Karpas-422 (cell line): Measurements from ENCODE around the gene VBP1. TPM values are rescaled to one million over a fixed set of nuclear protein-coding genes. Genes with fewer than 3 reads are reported as not detected.

Experiments
- DNase-seq: peaks from one replicate; pipeline ENCODE4 v3.0.0-alpha.2; 2015
- H2AFZ ChIP-seq: fragments of 200-600 bp; sonication (generic); 2 replicates; pipeline ENCODE4 v1.6.1; 2014; ENCODE audit warnings: antibody characterized with exemption, low read length, mixed read lengths
- H3K27ac ChIP-seq: fragments of 200-600 bp; sonication (generic); 2 replicates; pipeline ENCODE4 v1.5.1; 2014; ENCODE audit warnings: mild to moderate bottlenecking, low read length, moderate library complexity
- H3K27me3 ChIP-seq: fragments of 200-600 bp; sonication (generic); 2 replicates; pipeline ENCODE4 v1.6.1; 2014; ENCODE audit warnings: low read length, mixed read lengths
- H3K36me3 ChIP-seq: fragments of 200-600 bp; sonication (generic); 2 replicates; pipeline ENCODE4 v1.6.1; 2014; ENCODE audit warnings: low read length, mixed read lengths; ENCODE audit not compliant: insufficient read depth
- H3K4me1 ChIP-seq: fragments of 200-600 bp; sonication (generic); 2 replicates; pipeline ENCODE4 v1.6.1; 2014; ENCODE audit warnings: mild to moderate bottlenecking, low read length, mixed read lengths
- H3K4me2 ChIP-seq: fragments of 200-600 bp; sonication (generic); 2 replicates; pipeline ENCODE4 v1.6.1; 2014; ENCODE audit warnings: low read length, low read depth, mild to moderate bottlenecking; ENCODE audit not compliant: poor library complexity, severe bottlenecking
- H3K4me3 ChIP-seq: fragments of 200-600 bp; sonication (generic); 2 replicates; pipeline ENCODE4 v1.5.1; 2014; ENCODE audit warnings: mild to moderate bottlenecking, antibody characterized with exemption, low read length, mixed read lengths
- H3K79me2 ChIP-seq: fragments of 200-600 bp; sonication (generic); 2 replicates; pipeline ENCODE4 v1.6.1; 2014; ENCODE audit warnings: mild to moderate bottlenecking, low read length, mixed read lengths
- H3K9ac ChIP-seq: fragments of 200-600 bp; sonication (generic); 2 replicates; pipeline ENCODE4 v1.6.0; 2014; ENCODE audit warnings: low read length
- H3K9me2 ChIP-seq: fragments of 200-600 bp; sonication (generic), shearing (Covaris generic); replicated peaks from 2 replicates; pipeline ENCODE4 v1.6.0; 2014; ENCODE audit warnings: mild to moderate bottlenecking, low read length, moderate library complexity; ENCODE audit not compliant: insufficient read depth
- H3K9me3 ChIP-seq: fragments of 300-700, 200-600 bp; sonication (generic); 2 replicates; pipeline ENCODE4 v1.6.1; 2014; ENCODE audit warnings: low read length, mixed read lengths
- H4K20me1 ChIP-seq: fragments of 200-600 bp; sonication (generic); 2 replicates; pipeline ENCODE4 v1.6.1; 2014; ENCODE audit warnings: mild to moderate bottlenecking, antibody characterized with exemption, low read length, low read depth; ENCODE audit not compliant: insufficient read depth
- total RNA-seq: library from RNA; depleted of rRNA; stranded (reverse); fragments of >200 nt; shearing (Covaris generic); gene quantifications from 2 replicates; pipeline ENCODE4 v1.2.3, GENCODE V29; 2014; ENCODE audit warnings: low replicate concordance

VBP1 gene
- total RNA-seq, 1 experiment from 2014 or later, result 58.4 TPM

DNA sequence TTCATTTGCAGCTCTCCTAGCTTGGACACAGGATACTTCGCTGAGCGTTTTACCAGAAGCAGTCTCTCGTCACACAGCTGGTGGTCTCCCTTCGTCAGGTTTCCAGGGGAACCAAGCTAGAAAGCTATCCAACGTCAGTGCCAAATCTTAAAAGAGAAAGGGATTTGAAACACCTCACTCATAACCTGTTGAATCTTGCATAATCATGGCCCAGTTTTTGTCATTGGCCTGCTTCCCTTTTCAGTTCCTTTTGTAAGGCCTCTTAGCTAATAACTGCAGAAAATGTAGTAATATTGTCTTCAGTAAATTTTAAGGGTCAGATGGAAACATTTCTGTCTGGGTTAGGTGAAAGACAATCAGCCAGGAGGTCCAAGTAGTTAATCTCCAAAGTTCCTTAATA lies 26.0 kb downstream of the VBP1 start:
- Histone ChIP-seq H3K27me3 (no peaks in the 10 kb centered on the region), H3K4me1 (no peaks in the 10 kb centered on the region), H3K4me3 (no peak overlapping the region), H3K4me2 (no peak overlapping the region), H3K27ac (no peak overlapping the region), H2AFZ (no peak overlapping the region), H3K36me3 (peaks cover 8% of the 10 kb centered on the region; the same call in 1 of the 2 replicates), H3K9ac (no peak overlapping the region), H4K20me1 (no peaks in the 10 kb centered on the region), H3K9me3 (no peaks in the 10 kb centered on the region), H3K79me2 (no peaks in the 10 kb centered on the region), H3K9me2 (no peaks in the 10 kb centered on the region)
- no peak for DNase-seq

DNA sequence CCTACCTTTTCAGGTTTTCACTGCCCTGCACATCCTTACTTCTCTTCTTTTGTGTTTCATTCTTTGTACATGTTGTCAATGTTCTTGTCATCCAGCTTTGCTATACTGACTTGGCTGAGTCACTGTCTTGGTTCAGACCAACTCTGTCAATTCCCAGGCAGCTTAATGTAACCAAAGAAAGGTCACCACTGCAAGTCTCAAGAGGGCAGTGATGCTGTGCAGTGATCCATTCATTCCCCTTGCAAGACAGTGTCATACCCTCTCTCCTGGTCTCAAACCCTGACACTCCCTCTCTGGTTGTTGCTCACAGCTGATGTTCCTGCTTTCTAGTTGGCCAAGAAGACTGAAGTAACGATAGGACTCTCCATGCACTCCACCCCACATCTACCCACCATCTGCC lies 30.5 kb downstream of the VBP1 start:
- H2AFZ ChIP-seq, result no peak overlapping the region
- H3K9me3 ChIP-seq, result no peaks in the 10 kb centered on the region
- no peaks in the 10 kb centered on the region for H3K27me3 ChIP-seq
- no peak overlapping the region for H3K4me3 ChIP-seq
- H3K36me3 ChIP-seq, result no peaks in the 10 kb centered on the region
- H3K4me1 ChIP-seq, result no peaks in the 10 kb centered on the region
- no peaks in the 10 kb centered on the region for H3K79me2 ChIP-seq
- DNase-seq, result no peak
- no peaks in the 10 kb centered on the region for H3K9me2 ChIP-seq
- H3K27ac ChIP-seq, result no peak overlapping the region
- no peak overlapping the region for H3K4me2 ChIP-seq
- H4K20me1 ChIP-seq, result no peaks in the 10 kb centered on the region
- no peak overlapping the region for H3K9ac ChIP-seq

DNA sequence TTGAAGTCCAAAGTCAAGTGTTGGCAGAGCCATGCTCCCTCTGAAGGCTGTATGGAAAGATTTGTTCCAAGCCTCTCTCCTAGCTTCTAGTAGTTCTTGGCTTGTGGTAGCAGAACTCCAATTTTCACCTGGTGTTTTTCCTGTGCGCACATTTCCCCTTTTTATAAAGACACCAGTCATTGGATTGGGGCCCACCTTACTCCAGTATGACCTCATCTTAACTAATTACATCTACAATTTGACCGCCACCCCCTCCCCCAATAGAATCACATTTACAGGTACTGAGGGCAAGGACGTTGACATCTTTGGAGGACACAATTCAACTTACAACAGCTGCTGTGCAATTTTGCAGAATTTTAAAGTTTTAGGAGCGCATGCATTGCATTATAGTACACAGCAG lies 31.2 kb downstream of the VBP1 start:
- Histone ChIP-seq H3K4me1 (no peaks in the 10 kb centered on the region), H3K9ac (no peak overlapping the region), H3K9me2 (no peaks in the 10 kb centered on the region), H3K4me3 (no peak overlapping the region), H3K9me3 (no peaks in the 10 kb centered on the region), H4K20me1 (no peaks in the 10 kb centered on the region), H3K27me3 (no peaks in the 10 kb centered on the region), H3K36me3 (no peaks in the 10 kb centered on the region), H3K4me2 (no peak overlapping the region), H3K79me2 (no peaks in the 10 kb centered on the region), H3K27ac (no peak overlapping the region), H2AFZ (no peak overlapping the region)
- no peak for DNase-seq

DNA sequence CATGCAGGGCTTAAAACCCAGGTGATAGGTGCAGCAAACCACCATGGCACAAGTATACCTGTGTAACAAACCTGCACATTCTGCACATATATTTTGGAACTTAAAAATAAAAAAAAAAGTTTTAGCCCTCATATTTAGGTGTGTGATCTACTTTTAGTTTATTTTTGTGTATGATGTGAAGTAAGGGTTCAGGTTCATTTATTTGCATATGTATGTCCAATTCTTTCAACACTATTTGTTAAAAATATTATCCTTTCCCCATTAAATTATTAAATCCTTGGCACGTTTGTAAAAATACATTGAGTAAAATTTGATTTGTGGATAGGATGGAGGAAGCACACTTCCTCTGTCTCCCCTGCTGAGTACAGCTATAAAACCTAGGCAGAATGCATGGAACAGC lies 35.1 kb downstream of the VBP1 start:
- Histone ChIP-seq H3K9me2 (no peaks in the 10 kb centered on the region), H3K79me2 (no peaks in the 10 kb centered on the region), H3K27ac (no peak overlapping the region), H3K4me2 (no peak overlapping the region), H3K9ac (no peak overlapping the region), H4K20me1 (no peaks in the 10 kb centered on the region), H3K9me3 (no peaks in the 10 kb centered on the region), H3K4me3 (no peak overlapping the region), H2AFZ (no peak overlapping the region), H3K36me3 (no peaks in the 10 kb centered on the region), H3K27me3 (no peaks in the 10 kb centered on the region), H3K4me1 (no peaks in the 10 kb centered on the region)
- DNase-seq, result no peak

DNA sequence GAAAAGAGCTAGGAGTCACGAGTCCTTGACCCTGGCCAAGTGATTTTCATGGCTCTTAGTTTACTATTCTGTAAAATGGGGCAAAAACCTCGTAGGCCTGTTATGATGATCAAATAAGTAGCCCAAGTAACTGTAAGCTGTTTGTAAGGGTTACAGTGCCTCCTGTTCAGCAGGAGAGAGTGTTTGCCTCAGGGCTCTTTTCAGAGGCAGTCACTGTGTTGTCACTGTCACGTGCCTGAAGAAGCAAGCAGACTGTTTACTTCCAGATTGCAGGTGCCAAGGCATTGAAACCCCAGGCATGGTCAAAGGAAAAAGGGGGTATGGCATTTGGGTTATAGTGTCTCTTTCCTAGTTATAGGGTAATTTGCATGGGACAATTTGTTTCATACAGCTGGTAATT lies 43.5 kb downstream of the VBP1 start:
- Histone ChIP-seq H3K4me2 (no peak overlapping the region), H3K79me2 (peaks cover 7% of the 10 kb centered on the region), H3K36me3 (no peaks in the 10 kb centered on the region), H3K27ac (no peak overlapping the region), H2AFZ (no peak overlapping the region), H3K9ac (no peak overlapping the region), H3K9me3 (no peaks in the 10 kb centered on the region), H3K4me1 (peaks cover 12% of the 10 kb centered on the region), H3K4me3 (no peak overlapping the region), H4K20me1 (no peaks in the 10 kb centered on the region), H3K27me3 (no peaks in the 10 kb centered on the region), H3K9me2 (no peaks in the 10 kb centered on the region)
- no peak for DNase-seq

DNA sequence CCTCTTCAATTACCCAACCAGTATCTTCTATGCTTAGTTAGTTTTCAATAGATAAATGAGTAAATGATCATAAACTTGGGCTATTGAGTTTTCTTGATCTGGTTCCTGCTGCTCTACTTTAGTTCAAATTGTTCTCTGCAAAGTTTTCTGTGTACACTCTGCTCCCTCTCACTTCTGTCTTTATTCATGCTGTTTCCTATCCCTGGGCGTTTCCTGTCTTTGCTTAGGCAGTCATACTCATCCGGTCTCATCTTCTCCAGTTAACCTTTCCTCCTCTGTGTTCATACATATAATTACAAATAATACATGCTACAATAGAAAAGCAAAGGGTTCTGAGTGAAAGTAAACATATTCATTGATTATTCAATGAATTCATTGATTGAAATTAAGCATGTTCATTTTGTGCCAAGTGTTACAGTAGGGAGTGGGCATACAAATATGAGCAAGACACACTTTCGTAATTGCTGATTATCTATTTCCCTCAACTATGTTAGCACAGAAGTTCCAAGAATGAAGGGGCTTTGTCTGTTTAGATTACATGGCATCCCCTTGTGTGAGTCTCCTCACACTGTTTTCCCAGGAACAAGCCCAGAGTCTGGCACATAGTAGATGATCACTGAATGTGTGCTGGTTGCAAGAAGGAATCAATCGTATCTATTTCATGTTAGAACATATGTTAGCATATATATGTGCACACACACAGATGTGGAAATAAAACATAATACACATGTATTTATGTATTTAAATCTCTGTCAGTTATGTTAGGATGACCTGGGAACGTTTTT lies 46.9 kb downstream of the VBP1 start:
- Histone ChIP-seq H4K20me1 (no peaks in the 10 kb centered on the region), H3K9me3 (peaks cover 6% of the 10 kb centered on the region; the same call in 1 of the 2 replicates), H2AFZ (no peak overlapping the region), H3K4me2 (peak overlapping the region; percentile 65), H3K27ac (no peak overlapping the region), H3K9ac (peak overlapping the region; percentile 83), H3K9me2 (0 out of 2 replicates have a peak, but pooled peaks cover 3% of the 10 kb centered on the region), H3K27me3 (no peaks in the 10 kb centered on the region), H3K79me2 (peaks cover 7% of the 10 kb centered on the region), H3K4me1 (peaks cover 14% of the 10 kb centered on the region), H3K36me3 (no peaks in the 10 kb centered on the region), H3K4me3 (peak overlapping the region; percentile 81)
- DNase-seq, result peak; percentile 49

DNA sequence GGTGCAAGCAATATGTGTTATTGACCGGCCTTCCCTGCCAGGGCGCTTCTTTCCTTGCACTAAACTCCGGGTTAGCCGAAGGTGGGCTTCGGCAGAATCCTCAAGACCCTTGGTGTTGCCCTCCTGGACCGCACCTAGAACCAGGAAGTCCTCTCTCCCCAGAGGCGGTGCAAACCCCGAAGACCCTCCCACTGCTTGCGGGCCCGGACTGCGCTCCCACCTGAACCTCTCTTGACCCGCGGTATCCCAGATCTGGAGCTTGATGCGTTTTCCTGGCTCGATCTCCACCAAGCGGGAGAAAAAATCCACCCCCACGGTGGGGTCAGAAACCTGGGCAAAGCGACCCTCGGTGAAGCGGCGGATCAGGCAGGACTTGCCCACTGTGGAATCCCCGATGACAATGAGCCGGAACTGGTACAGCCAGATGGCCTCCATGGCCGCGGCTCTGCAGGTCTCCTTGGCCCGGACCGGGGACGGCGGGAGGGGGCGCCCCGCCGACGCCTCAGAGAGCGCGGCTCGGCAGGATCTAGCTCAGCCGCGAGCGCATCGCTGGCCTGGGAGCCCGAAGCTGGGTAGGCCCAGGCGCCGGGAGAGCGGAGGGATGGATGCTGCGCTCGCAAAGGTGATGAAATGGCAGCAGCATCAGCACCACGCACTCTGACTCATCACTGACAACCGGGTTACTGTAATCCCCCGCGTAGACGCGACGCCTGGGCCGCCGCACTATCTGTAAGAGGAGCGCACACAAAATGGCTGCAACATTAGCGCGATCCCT lies 47.8 kb downstream of the VBP1 start, which contains the start of gene RAB39B:
TSS of gene RAB39B (minus strand) at position 638 of the 775 bp plus-strand sequence. CDS start at position 435, 203 bp downstream.
- Histone ChIP-seq H3K4me1 (peaks cover 14% of the 10 kb centered on the region), H3K27ac (peak within 1 kb of the TSS; percentile 31; the same call in 1 of the 2 replicates), H3K9me3 (peaks cover 6% of the 10 kb centered on the region; the same call in 1 of the 2 replicates), H2AFZ (peak within 1 kb of the TSS; percentile 89; the same call in 1 of the 2 replicates), H3K36me3 (no peaks in the 10 kb centered on the region), H3K27me3 (no peaks in the 10 kb centered on the region), H4K20me1 (no peaks in the 10 kb centered on the region), H3K9me2 (0 out of 2 replicates have a peak, but pooled peaks cover 3% of the 10 kb centered on the region), H3K4me2 (peak within 1 kb of the TSS; percentile 65), H3K4me3 (peak within 1 kb of the TSS; percentile 81), H3K9ac (peak within 1 kb of the TSS; percentile 83), H3K79me2 (peaks cover 7% of the 10 kb centered on the region)
- peak; percentile 83 for DNase-seq

DNA sequence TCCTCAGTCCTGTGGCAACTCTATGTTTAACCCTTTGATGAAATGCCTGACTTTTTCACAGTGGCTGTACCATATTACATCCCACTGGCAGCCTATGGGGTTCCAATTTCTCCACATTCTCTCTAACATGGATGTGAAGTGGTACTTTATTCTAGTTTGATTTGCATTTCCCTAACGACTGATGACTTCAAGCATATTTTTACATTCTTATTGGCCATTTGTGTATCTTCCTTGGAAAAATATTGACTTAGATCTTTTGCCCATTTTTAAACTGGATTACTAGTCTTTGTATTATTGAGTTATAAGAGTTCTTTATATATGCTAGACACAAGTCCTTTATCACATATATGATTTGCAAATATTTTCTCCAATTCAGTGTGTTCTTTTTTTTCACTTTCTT lies 50.2 kb downstream of the VBP1 start:
- Histone ChIP-seq H3K9me3 (peaks cover 6% of the 10 kb centered on the region; the same call in 1 of the 2 replicates), H3K9me2 (0 out of 2 replicates have a peak, but pooled peaks cover 3% of the 10 kb centered on the region), H3K79me2 (peaks cover 7% of the 10 kb centered on the region), H3K9ac (no peak overlapping the region), H3K27ac (no peak overlapping the region), H2AFZ (no peak overlapping the region), H3K4me2 (no peak overlapping the region), H3K27me3 (no peaks in the 10 kb centered on the region), H3K36me3 (no peaks in the 10 kb centered on the region), H4K20me1 (no peaks in the 10 kb centered on the region), H3K4me1 (peaks cover 14% of the 10 kb centered on the region), H3K4me3 (no peak overlapping the region)
- no peak for DNase-seq
